ENCODE measurements around the gene ZNF669. TPM values are rescaled to one million over a fixed set of nuclear protein-coding genes. Genes with fewer than 3 reads are reported as not detected.

The ZNF669 gene
- total RNA-seq, 1 donor from 2014 or later: 33.8 TPM

GRCh38 chr1:247111259-247111699 lies 7.1 kb upstream of the ZNF669 start:
- DNase-seq: no peak

GRCh38 chr1:247110627-247111258 lies 6.6 kb upstream of the ZNF669 start:
- DNase-seq: no peak

DNA sequence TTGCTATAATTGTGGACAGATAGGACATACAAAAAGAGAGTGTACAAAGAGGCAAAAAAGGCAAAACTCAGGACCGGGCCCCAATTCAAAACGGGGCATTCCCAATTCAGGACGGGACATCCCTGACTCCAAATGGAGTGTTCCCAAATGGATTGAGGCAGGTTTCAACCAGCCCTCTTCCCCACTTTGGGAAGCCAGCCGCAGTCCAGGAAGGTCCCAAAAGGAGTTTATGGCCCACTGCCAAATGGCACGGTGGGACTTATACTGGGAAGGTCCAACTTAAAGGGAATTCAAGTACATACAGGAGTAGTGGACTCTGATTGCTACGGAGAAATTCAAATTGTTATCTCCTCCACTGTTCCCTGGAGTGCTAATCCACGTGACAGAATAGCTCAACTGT lies 3.5 kb upstream of the ZNF669 start:
- no peak for DNase-seq

DNA sequence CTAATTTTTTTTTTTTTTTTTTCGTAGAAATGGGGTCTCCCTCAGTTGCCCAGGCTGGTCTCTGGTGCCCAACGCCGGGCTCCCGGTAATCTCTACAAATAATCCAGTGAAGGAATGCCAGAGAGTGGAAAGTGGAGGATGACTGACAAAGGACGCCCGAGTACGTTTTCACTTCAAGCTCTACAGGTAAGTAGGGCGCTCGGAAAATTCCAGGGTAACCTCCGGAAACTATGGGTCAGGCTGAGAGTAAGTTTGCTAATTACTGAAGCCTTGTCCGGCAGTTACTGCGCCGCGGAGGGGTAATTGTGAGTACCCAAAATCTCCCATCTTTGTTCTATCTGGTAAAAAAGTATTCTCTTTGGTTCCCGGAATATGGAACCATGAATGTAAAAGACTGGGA lies 1.8 kb upstream of the ZNF669 start:
- DNase-seq: no peak

DNA sequence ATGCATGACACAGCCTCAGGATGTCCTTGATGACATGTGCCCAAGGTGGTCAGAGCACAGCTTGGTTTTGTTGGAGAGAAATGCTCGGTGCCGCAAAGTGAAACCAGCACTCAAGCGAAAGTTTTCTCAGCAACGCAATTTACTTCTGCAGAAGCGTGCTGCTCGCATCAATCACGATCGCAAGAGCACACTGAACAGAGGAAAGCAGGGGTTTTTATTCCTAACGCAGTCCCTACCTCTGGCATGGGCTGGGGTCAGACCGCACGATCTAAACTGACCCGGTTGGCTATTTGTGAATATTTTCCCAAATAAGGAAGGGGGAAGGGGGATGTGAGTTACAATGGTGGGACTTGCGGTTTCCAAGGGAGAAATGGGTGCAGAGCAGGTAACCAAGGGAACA lies 809 bp upstream of the ZNF669 start:
- DNase-seq: no peak

DNA sequence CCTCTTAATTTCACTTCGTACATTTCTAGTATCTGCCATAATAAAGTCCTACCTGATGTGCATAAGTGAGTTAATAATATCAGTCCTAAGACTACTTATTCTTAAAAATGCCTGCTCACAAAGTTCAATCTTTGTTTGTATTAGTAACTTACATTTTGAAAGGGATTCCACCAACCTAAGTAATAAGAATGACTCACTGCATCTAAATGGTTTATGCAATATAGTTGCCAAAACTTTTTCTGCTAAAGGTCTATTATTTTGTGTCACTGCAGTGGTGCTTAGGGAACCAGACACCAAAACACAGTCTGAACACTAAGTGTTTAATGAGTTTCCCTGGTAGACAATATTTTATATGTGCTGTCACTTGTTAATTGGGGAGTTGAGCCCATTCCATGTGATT lies 1.8 kb downstream of the ZNF669 start:
- no peak for DNase-seq

DNA sequence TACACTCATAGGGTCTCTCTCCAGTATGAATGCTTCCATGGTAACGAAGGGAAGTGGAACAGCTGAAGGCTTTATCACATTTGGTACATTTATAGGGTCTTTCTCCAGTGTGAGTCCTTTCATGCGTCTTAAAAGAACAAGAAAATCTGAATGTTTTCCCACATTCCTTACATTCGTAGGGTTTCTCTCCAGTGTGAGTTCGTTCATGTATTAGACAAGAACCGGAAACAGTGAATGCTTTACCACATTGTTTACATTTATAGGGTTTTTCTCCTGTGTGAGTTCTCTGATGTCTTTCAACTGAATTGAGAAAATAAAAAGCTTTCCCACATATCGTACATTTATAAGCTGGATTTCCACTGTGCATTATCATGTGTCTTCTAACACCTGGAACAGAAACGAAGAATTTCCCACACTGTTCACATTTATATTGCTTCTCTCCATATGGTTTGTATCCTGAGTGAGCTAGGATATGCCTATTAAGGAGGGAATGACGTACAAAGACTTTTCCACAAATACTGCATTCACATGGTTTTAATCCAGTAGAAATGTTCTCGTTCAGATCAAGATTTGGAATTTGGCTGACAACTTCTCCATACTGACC lies 3.4 kb downstream of the ZNF669 start:
- DNase-seq: no peak

DNA sequence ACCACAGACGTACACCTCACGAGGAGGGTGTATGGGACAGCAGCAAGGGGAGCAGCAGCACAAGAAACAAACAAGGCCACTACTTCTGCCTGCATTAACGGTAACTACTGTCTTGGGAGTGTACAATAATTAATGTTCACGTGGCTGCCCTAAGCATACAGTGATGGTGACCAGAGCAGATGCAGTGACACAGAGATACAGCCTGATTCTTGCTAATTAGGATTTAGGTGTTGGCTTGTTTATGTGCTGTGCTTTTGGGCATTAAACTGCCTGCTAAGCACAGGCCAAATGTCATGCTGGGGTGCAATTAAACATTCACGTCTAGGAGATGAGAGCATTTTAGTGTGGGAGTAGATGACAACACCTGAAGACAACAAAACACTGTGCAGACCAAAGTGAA lies 7.2 kb downstream of the ZNF669 start:
- DNase-seq: no peak

- DNase-seq: no peak
Measured at GRCh38 chr1:247096544-247096943, 7.6 kb downstream of the ZNF669 start.

GRCh38 chr1:247096112-247096511 lies 8.0 kb downstream of the ZNF669 start:
- no peak for DNase-seq

DNA sequence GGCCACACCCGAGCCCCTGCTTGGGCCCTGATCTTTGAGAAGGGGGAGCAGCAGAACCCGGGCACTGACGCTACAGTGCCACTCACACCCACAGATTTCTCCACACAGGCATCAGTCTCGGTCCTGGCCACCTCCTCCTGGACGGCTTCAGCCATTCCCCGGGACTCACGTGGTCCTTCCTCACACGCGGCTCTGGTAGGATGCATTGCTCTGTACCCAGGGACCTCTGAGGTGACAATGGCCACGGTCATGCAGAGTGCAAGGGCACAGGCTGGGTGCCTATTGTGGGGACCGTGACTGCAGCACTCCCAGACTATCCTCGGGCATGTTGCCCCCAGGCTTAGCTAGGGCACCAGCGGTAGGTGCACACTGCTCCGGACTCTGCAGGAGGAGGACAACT lies 13.7 kb downstream of the ZNF669 start:
- no peak for DNase-seq

GRCh38 chr1:247089616-247090375 lies 14.4 kb downstream of the ZNF669 start:
- DNase-seq: no peak

DNA sequence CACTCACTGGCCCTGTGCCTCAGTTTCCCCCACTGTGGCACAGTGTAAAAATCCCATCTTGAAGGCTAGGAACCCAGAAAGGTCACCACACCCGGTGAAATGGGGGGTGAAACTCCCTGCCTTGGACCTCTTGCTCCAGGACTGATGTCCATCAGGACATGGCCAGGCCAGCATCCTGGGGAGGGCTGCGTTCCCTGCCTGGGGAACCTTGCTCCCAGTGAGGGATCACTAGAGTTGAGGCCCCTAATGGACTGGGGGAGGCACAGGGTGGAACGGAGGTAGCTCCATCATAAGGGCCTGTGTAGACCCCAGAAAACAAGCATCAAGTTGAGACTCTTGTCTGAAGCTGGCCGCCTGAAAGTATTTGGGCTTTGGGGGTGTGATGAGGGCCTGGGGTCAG lies 15.2 kb downstream of the ZNF669 start:
- DNase-seq: no peak

- DNase-seq: no peak
Measured at GRCh38 chr1:247087256-247087655, 16.9 kb downstream of the ZNF669 start.

GRCh38 chr1:247085310-247085709 lies 18.8 kb downstream of the ZNF669 start:
- DNase-seq: no peak

DNA sequence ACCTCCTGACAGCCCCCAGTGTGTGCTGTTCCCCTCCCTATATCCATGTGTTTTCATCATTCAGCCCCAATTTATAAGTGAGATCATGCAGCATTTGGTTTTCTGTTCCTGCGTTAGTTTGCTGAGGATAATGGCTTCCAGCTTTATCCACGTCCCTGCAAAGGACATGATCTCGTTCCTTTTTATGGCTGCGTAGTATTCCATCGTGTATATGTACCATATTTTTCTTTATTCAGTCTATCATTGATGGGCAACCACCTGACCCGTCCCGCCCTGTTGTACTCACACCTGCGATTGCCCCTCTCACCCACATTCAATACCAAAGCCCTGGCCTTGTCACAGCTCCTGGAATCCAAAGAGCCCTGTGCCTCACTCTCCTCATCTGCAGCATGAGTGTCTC lies 19.4 kb downstream of the ZNF669 start:
- no peak for DNase-seq

DNA sequence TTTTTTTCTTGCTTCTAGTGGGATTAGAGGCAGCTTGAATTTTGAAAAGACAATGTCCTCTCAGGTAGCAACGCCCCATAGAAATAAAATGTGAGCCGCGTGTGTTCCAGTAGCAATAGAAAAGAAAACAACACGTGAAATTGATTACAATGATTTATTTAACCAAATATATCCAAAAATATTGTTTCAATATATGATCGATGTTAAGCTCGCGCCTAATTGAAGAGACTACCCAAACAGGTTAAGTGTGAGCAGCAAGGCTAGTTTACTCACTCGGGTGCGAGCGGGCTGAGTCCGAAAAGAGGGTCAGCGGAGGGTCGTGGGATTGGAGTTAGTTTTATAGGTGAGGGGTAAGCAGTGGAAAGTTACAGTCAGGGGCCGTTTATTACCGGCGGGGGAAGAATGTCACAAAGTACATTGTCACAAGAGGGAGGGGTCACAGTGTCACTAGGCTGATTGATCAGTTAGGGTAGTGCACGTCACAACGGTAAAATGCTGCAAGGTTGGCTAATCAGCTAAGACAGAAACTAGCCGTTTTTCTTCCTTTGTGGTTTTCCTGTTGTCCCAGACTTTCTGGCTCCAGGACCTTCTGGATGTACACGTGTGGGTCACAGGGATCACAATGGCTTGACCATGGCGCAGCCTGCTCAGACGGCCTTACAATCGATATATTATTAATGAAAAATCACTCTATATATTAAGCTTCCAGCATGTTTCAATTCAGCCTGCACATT lies 24.8 kb downstream of the ZNF669 start:
- DNase-seq: no peak

GRCh38 chr1:247078258-247079140 lies 25.7 kb downstream of the ZNF669 start, which contains the start of gene ZNF670:
Gene ZNF670, minus strand, starts transcription at chr1:247078811. Its CDS starts 215 bp downstream, at chr1:247078596.
- peak; percentile 92 for DNase-seq

- DNase-seq: no peak
Measured at GRCh38 chr1:247077876-247078257, 26.3 kb downstream of the ZNF669 start.

DNA sequence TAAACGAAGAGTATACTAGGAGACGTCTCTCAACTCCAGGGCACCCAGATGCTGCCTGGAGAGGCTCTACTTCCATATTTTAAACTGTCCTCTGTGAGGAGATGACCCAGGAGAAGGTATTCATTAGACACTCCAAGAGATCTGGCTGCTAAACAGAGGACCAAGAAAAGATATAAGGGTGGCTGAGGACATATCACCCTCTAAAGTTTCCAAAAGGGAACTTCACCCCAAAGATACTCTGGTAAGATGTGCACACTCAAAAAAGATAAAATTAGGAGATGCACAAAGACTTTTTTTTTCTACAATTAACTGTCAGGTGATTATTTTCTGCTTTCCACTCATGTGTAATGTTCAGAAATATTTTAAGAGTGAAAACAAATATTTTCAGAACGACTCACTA lies 26.9 kb downstream of the ZNF669 start:
- DNase-seq: no peak

DNA sequence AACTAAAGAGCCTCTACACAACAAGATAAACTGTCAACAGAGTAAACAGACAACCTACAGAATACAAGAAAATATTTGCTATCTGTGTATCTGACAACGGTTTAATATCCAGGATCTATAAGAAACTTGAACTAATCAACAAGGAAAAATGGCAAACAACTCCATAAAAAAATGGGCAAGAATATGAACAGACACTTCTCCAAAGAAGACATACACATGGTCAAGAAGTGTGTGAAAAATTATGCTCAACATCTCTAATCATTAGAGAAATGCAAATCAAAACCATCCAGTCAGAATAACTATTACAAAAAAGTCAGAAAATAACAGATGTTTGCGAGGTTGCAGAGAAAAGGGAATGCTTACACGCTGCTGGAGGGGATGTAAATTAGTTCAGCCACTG lies 33.5 kb downstream of the ZNF669 start:
- no peak for DNase-seq

- no peak for DNase-seq
Measured at GRCh38 chr1:247064304-247064703, 39.9 kb downstream of the ZNF669 start.

All from occipital lobe (tissue), 2 donors.